ENCODE data around the gene ARRDC1.

DNA sequence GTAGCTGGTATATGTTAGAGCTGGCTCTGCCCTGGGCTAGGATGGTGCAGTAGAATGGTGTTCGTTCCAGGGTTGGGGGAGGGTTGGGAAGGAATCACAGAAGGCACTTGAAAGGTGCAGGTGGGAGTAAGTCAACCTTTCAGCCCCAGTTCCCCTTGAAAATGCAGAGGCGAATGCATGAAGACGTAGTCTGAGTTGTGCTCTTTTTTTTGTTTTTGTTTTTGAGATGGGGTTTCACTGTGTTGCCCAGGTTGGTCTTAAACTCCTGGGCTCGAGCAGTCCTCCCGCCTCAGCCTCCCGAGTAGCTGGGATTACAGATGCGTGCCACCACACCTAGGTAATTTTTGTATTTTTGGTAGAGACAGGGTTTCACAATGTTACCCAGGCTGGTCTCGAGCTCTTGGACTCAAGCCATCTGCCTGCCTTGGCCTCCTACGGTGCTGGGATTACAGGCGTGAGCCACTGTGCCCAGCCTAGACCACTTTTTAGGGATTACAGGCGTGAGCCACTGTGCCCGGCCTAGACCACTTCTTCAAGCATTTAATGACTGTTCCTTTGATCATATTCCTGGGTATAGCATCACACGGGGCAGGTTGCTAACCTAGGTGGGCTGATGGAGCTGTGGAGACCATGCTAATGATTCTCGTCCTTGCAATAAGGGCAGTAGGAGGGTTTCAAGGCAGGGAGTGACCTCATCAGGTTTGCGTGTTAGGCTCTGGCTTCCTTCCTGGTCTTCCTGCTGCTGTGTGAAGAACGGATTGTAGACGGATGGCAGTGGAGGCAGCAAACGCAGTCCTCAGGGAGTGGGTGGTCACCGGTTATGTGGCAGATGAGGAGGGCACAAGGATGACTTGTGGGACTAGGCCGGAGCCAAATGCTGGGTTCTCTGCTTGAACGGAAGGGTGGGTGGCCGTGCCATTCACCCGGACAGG, 27.0 kb downstream of the ARRDC1 start:
- TF ChIP-seq, protein P1, sequence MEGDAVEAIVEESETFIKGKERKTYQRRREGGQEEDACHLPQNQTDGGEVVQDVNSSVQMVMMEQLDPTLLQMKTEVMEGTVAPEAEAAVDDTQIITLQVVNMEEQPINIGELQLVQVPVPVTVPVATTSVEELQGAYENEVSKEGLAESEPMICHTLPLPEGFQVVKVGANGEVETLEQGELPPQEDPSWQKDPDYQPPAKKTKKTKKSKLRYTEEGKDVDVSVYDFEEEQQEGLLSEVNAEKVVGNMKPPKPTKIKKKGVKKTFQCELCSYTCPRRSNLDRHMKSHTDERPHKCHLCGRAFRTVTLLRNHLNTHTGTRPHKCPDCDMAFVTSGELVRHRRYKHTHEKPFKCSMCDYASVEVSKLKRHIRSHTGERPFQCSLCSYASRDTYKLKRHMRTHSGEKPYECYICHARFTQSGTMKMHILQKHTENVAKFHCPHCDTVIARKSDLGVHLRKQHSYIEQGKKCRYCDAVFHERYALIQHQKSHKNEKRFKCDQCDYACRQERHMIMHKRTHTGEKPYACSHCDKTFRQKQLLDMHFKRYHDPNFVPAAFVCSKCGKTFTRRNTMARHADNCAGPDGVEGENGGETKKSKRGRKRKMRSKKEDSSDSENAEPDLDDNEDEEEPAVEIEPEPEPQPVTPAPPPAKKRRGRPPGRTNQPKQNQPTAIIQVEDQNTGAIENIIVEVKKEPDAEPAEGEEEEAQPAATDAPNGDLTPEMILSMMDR (IDR thresholded peaks at IDR 0.05) = no peak
- TF ChIP-seq, protein P2, sequence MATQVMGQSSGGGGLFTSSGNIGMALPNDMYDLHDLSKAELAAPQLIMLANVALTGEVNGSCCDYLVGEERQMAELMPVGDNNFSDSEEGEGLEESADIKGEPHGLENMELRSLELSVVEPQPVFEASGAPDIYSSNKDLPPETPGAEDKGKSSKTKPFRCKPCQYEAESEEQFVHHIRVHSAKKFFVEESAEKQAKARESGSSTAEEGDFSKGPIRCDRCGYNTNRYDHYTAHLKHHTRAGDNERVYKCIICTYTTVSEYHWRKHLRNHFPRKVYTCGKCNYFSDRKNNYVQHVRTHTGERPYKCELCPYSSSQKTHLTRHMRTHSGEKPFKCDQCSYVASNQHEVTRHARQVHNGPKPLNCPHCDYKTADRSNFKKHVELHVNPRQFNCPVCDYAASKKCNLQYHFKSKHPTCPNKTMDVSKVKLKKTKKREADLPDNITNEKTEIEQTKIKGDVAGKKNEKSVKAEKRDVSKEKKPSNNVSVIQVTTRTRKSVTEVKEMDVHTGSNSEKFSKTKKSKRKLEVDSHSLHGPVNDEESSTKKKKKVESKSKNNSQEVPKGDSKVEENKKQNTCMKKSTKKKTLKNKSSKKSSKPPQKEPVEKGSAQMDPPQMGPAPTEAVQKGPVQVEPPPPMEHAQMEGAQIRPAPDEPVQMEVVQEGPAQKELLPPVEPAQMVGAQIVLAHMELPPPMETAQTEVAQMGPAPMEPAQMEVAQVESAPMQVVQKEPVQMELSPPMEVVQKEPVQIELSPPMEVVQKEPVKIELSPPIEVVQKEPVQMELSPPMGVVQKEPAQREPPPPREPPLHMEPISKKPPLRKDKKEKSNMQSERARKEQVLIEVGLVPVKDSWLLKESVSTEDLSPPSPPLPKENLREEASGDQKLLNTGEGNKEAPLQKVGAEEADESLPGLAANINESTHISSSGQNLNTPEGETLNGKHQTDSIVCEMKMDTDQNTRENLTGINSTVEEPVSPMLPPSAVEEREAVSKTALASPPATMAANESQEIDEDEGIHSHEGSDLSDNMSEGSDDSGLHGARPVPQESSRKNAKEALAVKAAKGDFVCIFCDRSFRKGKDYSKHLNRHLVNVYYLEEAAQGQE (IDR thresholded peaks at IDR 0.05; ENCODE audit: insufficient read depth in 1 of 2, low read depth in 2 of 2, low read length in 1 of 2) = no peak
- TF ChIP-seq POLR2AphosphoS5 (IDR thresholded peaks at IDR 0.05; ENCODE audit: low read depth, low read length) (no peak), SIN3A (IDR thresholded peaks at IDR 0.05; ENCODE audit: borderline replicate concordance, insufficient read depth, low read depth, low read length) (no peak), TCF7L2 (IDR thresholded peaks at IDR 0.05; ENCODE audit: low read depth, low read length) (no peak)
